Vagina (tissue), 2 donors: ENCODE data around the gene UQCRH.

Experiments used
- POLR2A ChIP-seq, 2 donors: fragments of 450-650 bp; IDR thresholded peaks; one replicate each; pipeline ENCODE4 v1.6.1; 2017; ENCODE audit warnings: antibody characterized with exemption in 2 of 2, mild to moderate bottlenecking in 2 of 2, moderate library complexity in 2 of 2
- POLR2AphosphoS5 ChIP-seq, 2 donors: sonication (generic); formaldehyde crosslinking; IDR thresholded peaks; one replicate each; pipeline ENCODE4 v1.9.0; 2017; ENCODE audit warnings: antibody characterized with exemption in 2 of 2, mild to moderate bottlenecking in 2 of 2, low read depth in 1 of 2; ENCODE audit not compliant: insufficient read depth in 1 of 2
- TF ChIP-seq, protein P1 (sequence below), 3 experiments: fragments of 450-650 bp in 2 of 3; fragments of 200-600 bp in 1 of 3; sonication (generic) in 1 of 3; IDR thresholded peaks; one replicate each; pipeline ENCODE4 v1.5.1; 2017 to 2019; ENCODE audit warnings: antibody characterized with exemption in 3 of 3, mild to moderate bottlenecking in 2 of 3, moderate library complexity in 2 of 3

- TF ChIP-seq, protein P1, sequence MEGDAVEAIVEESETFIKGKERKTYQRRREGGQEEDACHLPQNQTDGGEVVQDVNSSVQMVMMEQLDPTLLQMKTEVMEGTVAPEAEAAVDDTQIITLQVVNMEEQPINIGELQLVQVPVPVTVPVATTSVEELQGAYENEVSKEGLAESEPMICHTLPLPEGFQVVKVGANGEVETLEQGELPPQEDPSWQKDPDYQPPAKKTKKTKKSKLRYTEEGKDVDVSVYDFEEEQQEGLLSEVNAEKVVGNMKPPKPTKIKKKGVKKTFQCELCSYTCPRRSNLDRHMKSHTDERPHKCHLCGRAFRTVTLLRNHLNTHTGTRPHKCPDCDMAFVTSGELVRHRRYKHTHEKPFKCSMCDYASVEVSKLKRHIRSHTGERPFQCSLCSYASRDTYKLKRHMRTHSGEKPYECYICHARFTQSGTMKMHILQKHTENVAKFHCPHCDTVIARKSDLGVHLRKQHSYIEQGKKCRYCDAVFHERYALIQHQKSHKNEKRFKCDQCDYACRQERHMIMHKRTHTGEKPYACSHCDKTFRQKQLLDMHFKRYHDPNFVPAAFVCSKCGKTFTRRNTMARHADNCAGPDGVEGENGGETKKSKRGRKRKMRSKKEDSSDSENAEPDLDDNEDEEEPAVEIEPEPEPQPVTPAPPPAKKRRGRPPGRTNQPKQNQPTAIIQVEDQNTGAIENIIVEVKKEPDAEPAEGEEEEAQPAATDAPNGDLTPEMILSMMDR (IDR thresholded peaks at IDR 0.05) = peak in 2 of 3 experiments; percentile 34 to 53
- TF ChIP-seq POLR2A (IDR thresholded peaks at IDR 0.05) (peak in 1 of 2 donors; percentile 50), POLR2AphosphoS5 (IDR thresholded peaks at IDR 0.05; ENCODE audit: insufficient read depth in 1 of 2, low read depth in 1 of 2) (peak; percentile 92 to 96)
Observed at GRCh38 chr1:46340404-46341221, 37.1 kb downstream of the UQCRH start, which contains the start of gene NSUN4.
